ENCODE measurements around the gene DCAF8L2. TPM values are rescaled to one million over a fixed set of nuclear protein-coding genes. Genes with fewer than 3 reads are reported as not detected.

DCAF8L2 gene
- total RNA-seq, 1 experiment from 2014 or later = not detected

- Histone ChIP-seq H3K23me2 (ENCODE audit: insufficient read length, low read depth, low read length, poor library complexity, severe bottlenecking) (no peaks in the 10 kb centered on the region), H2BK20ac (ENCODE audit: low read depth, low read length, poor library complexity, severe bottlenecking) (no peak overlapping the region), H4K91ac (ENCODE audit: insufficient read length, low read depth, low read length) (no peak overlapping the region), H3K14ac (ENCODE audit: insufficient read depth, low read length) (no peak overlapping the region), H3K79me2 (ENCODE audit: insufficient read depth, low read length) (no peaks in the 10 kb centered on the region), H3K4ac (ENCODE audit: low read depth, low read length) (no peak overlapping the region), H2AFZ (ENCODE audit: low read length) (no peak overlapping the region), H4K20me1 (ENCODE audit: control insufficient read depth, insufficient read depth, insufficient read length) (no peaks in the 10 kb centered on the region), H3K56ac (ENCODE audit: insufficient read length, low read depth, low read length) (no peak overlapping the region), H2BK5ac (ENCODE audit: insufficient read length, low read length) (no peak overlapping the region), H2BK12ac (ENCODE audit: insufficient read length, low read depth, low read length) (no peak overlapping the region), H2BK15ac (ENCODE audit: low read depth, low read length) (no peak overlapping the region), H3K23ac (ENCODE audit: insufficient read length, low read depth, low read length) (no peak overlapping the region), H3K79me1 (ENCODE audit: insufficient read depth, low read depth, low read length, poor library complexity, severe bottlenecking) (no peaks in the 10 kb centered on the region), H3K27me3 (ENCODE audit: insufficient read depth, low read length) (no peaks in the 10 kb centered on the region), H3K9ac (ENCODE audit: extremely low read depth, insufficient read length, low read length) (no peak overlapping the region), H4K5ac (ENCODE audit: insufficient read length, low read depth, low read length) (no peak overlapping the region), H2AK5ac (ENCODE audit: insufficient read length, low read length) (no peak overlapping the region), H4K8ac (replicated peaks; ENCODE audit: insufficient read length, low read depth, low read length) (no peak overlapping the region), H3K4me2 (ENCODE audit: insufficient read depth, insufficient read length, low read length) (no peak overlapping the region), H2BK120ac (ENCODE audit: low read depth, low read length, poor library complexity, severe bottlenecking) (no peak overlapping the region), H3K18ac (ENCODE audit: insufficient read length, low read depth, low read length) (no peak overlapping the region), H3K27ac (ENCODE audit: insufficient read length, low read depth, low read length) (no peak overlapping the region), H3T11ph (ENCODE audit: low read length) (no peak overlapping the region), H3K9me3 (ENCODE audit: control insufficient read depth, low read depth, low read length) (peaks cover 8% of the 10 kb centered on the region), H3K4me1 (ENCODE audit: insufficient read depth, low read length) (no peaks in the 10 kb centered on the region)
- Mint-ChIP-seq H3K4me3 (no peak overlapping the region), H3K36me3 (ENCODE audit: insufficient read depth in 1 of 3, low read depth in 3 of 3) (peaks cover 0 to 2% (median 0%) of the 10 kb centered on the region in 3 experiments; a peak in 2 of 7 replicates), H3K27me3 (ENCODE audit: low read depth) (peaks cover 4% of the 10 kb centered on the region; the same call in 1 of the 2 replicates), H3K27ac (no peak overlapping the region), H3K4me1 (no peaks in the 10 kb centered on the region), H3K9me3 (peaks cover 48 to 50% of the 10 kb centered on the region in 2 experiments)
- WGBS (ENCODE audit: extremely low coverage, insufficient read length, low lambda C conversion rate) = no CpG with 5 or more reads among the region's 12 CpGs
- no peak for DNase-seq
- TF ChIP-seq CTCF (conservative IDR thresholded peaks at IDR 0.05) = no peak
Observed at GRCh38 chrX:27765718-27766117, 175.6 kb downstream of the DCAF8L2 start.

Data from H9 (cell line).